ENCODE data around the gene PARD6G.

DNA sequence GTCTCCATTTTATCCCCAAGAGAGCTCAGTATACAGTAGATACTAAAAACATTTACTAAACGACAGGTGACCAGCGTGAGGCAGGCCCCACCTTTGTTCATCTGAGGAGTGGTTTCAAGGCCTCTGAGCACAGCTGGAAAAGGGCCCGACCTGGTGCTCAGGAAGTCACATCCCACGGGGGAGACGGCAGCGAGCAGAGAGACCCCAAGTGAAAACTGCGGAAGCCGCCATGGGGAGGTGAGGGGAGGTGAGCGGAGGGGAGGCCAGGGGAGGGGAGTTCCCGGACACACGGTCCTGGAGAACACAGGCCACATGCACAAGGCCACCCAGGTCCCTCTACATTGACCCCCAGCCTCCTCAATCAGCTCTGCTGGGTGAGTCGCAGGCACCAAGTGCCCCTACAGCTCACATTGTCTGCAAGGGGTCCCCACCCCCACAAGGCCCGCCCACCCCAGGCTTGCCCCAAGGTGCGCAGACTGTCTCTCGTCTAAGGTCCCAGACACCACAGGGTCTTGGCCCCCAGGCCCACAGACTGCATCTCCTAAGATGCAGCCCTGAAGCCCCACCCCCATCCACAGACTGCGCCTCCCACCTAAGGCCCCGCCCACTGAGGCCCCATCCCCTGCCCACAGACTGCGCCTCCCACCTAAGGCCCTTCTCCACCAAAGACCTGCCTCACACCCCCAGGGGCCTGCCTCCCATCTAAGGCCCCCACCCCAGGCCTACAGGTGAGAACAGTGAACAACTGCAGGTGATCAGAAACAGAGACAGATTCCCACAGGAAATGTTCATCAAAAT lies 19.1 kb downstream of the PARD6G start:
- TF ChIP-seq, protein P1, sequence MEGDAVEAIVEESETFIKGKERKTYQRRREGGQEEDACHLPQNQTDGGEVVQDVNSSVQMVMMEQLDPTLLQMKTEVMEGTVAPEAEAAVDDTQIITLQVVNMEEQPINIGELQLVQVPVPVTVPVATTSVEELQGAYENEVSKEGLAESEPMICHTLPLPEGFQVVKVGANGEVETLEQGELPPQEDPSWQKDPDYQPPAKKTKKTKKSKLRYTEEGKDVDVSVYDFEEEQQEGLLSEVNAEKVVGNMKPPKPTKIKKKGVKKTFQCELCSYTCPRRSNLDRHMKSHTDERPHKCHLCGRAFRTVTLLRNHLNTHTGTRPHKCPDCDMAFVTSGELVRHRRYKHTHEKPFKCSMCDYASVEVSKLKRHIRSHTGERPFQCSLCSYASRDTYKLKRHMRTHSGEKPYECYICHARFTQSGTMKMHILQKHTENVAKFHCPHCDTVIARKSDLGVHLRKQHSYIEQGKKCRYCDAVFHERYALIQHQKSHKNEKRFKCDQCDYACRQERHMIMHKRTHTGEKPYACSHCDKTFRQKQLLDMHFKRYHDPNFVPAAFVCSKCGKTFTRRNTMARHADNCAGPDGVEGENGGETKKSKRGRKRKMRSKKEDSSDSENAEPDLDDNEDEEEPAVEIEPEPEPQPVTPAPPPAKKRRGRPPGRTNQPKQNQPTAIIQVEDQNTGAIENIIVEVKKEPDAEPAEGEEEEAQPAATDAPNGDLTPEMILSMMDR (IDR thresholded peaks at IDR 0.05; ENCODE audit: poor library complexity): no peak
- no peak for TF ChIP-seq EZH2phosphoT487 (IDR thresholded peaks at IDR 0.05; ENCODE audit: low read depth, severe bottlenecking, unreplicated experiment)
